GM18517 (cell line): Measurements from ENCODE around the gene VARS1.
"Not testable (repeated sequence)": the region's sequence is repeated elsewhere in the genome, so short reads cannot be mapped to it uniquely, and the experiment has no call there.

Experiments
- ATAC-seq: cut with Tn5 transposase; IDR thresholded peaks from one replicate; pipeline ENCODE4 v1.9.1; 2021; ENCODE audit warnings: mild to moderate bottlenecking, moderate library complexity; ENCODE audit not compliant: unreplicated experiment

The VARS1 gene

GRCh38 chr6:31795616-31796298, at the start of gene VARS1:
Gene VARS1, minus strand, starts transcription at chr6:31795752. Its CDS starts 535 bp downstream, at chr6:31795217.
- ATAC-seq = no peak

- ATAC-seq = no peak
Observed at GRCh38 chr6:31844507-31844906, 49.0 kb upstream of the VARS1 start.

DNA sequence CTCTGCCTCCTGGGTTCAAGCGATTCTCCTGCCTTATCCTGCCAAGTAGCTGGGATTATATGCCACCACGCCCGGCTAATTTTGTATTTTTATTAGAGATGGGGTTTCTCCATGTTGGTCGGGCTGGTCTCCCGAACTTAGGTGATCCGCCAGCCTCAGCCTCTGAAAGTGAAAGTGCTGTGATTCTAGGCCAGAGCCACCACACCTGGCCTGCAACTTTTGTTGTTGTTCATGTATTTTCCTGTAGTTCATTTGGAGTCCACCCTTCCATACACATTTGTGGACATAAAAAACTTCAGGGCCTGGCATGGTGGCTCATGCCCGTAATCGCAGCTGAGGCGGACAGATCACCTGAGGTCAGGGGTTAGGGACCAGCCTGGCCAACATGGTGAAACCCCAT, 46.5 kb upstream of the VARS1 start:
- ATAC-seq = no peak

- ATAC-seq = not testable (repeated sequence)
Observed at GRCh38 chr6:31839779-31840126, 44.2 kb upstream of the VARS1 start.

DNA sequence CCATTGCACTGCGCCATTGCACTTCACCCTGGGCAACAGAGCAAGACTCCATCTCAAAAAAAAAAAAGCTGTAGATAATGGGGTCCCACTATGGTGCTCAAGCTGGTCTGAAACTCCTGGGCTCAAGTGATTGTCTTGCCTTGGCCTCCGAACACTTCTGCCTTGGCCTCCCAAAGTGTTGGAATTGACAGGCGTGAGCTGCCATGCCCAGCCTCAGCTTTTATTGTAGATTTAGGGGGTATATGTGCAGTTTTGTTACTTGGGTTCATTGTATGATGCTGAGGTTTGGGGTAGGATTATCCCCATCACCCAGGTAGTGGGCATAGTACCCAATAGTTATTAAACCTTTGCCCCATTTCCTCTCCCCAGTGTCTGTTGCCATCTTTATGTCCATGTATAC, 43.4 kb upstream of the VARS1 start:
- no peak for ATAC-seq

DNA sequence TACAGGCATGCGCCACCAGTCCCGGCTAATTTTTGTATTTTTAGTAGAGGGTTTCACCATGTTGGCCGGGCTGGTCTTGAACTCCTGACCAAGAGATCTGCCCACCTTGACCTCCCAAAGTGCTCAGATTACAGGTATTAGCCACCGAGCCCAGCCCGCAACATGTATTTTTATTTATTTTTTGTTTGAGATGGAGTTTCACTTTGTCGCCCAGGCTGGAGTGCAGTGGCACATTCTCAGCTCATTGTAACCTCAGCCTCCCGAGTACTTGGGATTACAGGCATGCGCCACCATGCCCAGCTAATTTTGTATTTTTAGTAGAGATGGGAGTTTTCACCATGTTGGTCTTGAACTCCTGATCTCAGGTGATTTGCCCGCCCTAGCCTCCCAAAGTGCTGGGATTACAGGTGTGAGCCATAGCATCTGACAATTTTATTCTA, 42.6 kb upstream of the VARS1 start:
- not testable (repeated sequence) for ATAC-seq

- ATAC-seq = no peak
Observed at GRCh38 chr6:31837369-31838113, 42.0 kb upstream of the VARS1 start.

GRCh38 chr6:31836474-31837368, 41.2 kb upstream of the VARS1 start:
- no peak for ATAC-seq

GRCh38 chr6:31836047-31836473, 40.5 kb upstream of the VARS1 start:
- no peak for ATAC-seq

- ATAC-seq = peak; percentile 41
Observed at GRCh38 chr6:31834367-31835250, 39.1 kb upstream of the VARS1 start.

DNA sequence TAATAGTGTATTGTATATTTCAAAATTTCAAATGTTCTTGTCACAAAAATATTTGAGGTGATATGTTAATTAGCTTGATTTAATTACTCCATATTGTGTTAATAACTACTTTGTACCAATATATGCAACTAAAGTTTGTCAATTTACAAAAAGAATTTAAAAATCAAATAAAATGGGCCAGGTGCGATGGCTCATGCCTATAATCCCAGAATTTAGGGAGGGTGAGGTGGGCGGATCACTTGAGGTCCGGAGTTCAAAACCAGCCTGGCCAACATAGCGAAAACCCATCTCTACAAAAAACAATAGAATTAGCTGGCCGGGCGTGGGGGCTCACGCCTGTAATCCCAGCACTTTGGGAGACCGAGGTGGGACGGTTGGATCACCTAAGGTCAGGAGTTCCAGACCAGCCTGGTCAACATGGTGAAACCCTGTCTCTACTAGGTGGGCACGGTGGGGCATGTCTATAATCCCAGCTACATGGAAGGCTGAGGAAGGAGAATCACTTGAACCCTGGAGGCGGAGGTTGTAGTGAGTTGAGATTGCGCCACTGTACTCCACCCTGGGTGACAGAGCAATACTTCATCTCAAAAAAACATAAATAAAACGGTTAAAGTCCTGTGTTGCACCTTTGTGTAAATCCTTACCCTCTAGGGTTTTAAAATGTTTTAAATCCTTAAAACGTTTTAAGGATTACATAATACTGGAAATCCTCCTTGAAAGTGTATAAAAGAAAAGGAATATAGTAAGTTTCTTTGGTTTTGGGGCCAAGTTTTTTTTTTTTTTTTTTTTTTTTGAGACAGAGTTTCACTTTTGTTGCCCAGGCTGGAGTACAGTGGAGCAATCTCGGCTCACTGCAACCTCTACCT, 36.0 kb upstream of the VARS1 start:
- no peak for ATAC-seq

DNA sequence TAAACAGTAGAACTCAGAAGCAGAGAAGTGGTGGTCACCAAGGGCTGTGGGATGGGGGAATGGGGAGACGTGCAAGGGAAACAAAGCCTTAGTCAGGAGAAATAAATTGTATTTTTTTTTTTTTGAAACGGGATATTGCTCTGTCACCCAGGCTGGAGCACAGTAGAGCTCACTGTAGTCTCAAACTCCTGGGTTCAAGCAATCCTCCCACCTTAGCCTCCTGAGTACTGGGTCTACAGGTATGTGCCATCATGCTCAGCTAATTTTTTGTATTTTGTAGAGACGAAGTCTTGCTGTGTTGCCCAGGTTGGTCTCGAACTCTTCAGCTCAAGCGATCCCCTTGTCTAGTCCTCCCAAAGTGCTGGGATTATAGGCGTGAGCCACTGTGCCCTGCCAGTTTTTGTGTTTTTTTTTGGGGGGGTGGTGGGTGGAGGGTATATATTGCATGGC, 35.4 kb upstream of the VARS1 start:
- ATAC-seq = no peak

- no peak for ATAC-seq
Observed at GRCh38 chr6:31829633-31830283, 34.2 kb upstream of the VARS1 start.

DNA sequence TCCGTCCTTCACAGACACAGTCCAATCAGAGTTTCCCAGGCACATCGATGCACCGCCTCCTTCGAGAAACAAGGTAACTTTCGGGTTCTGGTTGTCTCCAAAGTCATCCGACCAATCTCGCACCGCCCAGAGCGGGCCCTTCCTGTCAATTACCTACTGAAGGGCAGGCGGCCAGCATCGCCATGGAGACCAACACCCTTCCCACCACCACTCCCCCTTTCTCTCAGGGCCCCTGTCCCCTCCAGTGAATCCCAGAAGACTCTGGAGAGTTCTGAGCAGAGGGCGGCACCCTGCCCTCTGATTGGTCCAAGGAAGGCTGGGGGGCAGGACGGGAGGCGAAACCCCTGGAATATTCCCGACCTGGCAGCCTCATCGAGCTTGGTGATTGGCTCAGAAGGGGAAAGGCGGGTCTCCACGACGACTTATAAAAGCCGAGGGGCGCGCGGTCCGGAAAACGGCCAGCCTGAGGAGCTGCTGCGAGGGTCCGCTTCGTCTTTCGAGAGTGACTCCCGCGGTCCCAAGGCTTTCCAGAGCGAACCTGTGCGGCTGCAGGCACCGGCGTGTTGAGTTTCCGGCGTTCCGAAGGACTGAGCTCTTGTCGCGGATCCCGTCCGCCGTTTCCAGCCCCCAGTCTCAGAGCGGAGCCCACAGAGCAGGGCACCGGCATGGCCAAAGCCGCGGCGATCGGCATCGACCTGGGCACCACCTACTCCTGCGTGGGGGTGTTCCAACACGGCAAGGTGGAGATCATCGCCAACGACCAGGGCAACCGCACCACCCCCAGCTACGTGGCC, 31.9 kb upstream of the VARS1 start, which contains the start of gene HSPA1B:
Gene HSPA1B (plus strand): TSS at position 453 of the 794 bp plus-strand sequence. CDS start 213 bp downstream, at position 666.
- peak; percentile 72 for ATAC-seq

DNA sequence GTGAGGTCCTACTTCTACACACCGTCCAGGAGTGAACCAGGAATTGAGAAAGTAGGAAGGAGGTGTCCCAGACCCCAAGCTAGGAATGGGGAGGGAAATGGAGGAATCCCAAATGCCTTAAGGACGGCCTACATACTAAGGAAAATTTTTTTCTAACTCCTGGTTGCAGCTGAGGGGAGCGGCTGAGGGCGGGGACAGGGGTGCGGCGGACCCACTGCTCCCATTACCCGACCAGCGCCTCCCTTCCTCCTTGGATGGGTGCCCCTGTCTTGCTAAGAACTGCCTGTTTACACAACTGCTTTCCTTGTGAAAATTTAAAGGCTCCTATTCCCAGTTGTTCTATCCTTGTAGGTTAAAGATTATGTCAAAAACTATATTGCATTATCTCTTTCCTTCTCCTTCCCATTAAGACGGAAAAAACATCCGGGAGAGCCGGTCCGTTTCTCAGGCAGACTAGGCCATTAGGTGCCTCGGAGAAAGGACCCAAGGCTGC, 31.3 kb upstream of the VARS1 start:
- ATAC-seq = peak; percentile 13

GRCh38 chr6:31825553-31825952, 30.0 kb upstream of the VARS1 start:
- no peak for ATAC-seq

DNA sequence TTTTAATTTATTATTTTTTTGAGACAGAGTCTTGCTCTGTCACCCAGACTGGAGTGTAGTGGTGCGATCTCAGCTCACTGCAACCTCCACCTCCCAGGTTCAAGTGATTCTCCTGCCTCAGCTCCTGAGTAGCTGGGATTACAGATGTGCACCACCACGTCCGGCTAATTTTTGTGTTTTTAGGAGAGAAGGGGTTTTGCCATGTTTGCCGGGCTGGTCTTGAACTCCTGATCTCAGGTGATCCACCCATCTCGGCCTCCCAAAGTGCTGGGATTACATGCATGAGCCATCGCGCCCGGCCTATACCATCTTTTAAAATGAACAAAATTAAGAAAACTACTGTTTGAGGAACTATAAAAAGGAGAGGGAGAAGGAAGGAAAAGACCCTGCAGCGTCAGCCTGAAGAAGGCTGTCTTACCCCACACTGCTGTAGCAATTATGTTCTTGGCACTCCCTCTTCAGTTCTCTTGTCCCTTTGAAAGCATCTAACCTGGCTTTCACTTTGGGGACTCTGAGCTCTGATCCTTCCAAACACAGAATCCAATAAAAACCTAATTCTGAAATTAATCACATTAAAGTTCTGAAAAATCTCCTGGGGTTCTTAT, 28.1 kb upstream of the VARS1 start:
- not testable (repeated sequence) for ATAC-seq
